Astrocyte of the cerebellum (primary cell): ENCODE measurements around the gene ADORA2A.

Experiments
- DNase-seq: peaks from one replicate; pipeline ENCODE4 v3.0.0-alpha.2; 2011; ENCODE audit warnings: low read depth
- H3K4me3 ChIP-seq: 2 replicates; pipeline ENCODE4 v1.5.1; 2011; ENCODE audit warnings: mild to moderate bottlenecking, low read depth, low read length, moderate library complexity
- in situ Hi-C: cut with HindIII; loops from 2 replicates; pipeline ENCODE4 v1.10.0; 2017; ENCODE audit warnings: low sequenced_read_pairs
- TF ChIP-seq, protein P1 (sequence below): IDR thresholded peaks from 2 replicates; pipeline ENCODE4 v1.5.1; 2012; ENCODE audit warnings: low read length, low read depth, moderate library complexity, mild to moderate bottlenecking; ENCODE audit errors: missing control alignments

Gene ADORA2A

GRCh38 chr22:24440270-24440717 lies 12.9 kb downstream of the ADORA2A start:
- in situ Hi-C loops, result loop anchor here (5.0 kb wide), 1 partner anchor 72 kb away; no protein-coding TSS in a partner anchor
- no peak overlapping the region for H3K4me3 ChIP-seq
- TF ChIP-seq, protein P1, sequence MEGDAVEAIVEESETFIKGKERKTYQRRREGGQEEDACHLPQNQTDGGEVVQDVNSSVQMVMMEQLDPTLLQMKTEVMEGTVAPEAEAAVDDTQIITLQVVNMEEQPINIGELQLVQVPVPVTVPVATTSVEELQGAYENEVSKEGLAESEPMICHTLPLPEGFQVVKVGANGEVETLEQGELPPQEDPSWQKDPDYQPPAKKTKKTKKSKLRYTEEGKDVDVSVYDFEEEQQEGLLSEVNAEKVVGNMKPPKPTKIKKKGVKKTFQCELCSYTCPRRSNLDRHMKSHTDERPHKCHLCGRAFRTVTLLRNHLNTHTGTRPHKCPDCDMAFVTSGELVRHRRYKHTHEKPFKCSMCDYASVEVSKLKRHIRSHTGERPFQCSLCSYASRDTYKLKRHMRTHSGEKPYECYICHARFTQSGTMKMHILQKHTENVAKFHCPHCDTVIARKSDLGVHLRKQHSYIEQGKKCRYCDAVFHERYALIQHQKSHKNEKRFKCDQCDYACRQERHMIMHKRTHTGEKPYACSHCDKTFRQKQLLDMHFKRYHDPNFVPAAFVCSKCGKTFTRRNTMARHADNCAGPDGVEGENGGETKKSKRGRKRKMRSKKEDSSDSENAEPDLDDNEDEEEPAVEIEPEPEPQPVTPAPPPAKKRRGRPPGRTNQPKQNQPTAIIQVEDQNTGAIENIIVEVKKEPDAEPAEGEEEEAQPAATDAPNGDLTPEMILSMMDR, result no peak
- no peak for DNase-seq

DNA sequence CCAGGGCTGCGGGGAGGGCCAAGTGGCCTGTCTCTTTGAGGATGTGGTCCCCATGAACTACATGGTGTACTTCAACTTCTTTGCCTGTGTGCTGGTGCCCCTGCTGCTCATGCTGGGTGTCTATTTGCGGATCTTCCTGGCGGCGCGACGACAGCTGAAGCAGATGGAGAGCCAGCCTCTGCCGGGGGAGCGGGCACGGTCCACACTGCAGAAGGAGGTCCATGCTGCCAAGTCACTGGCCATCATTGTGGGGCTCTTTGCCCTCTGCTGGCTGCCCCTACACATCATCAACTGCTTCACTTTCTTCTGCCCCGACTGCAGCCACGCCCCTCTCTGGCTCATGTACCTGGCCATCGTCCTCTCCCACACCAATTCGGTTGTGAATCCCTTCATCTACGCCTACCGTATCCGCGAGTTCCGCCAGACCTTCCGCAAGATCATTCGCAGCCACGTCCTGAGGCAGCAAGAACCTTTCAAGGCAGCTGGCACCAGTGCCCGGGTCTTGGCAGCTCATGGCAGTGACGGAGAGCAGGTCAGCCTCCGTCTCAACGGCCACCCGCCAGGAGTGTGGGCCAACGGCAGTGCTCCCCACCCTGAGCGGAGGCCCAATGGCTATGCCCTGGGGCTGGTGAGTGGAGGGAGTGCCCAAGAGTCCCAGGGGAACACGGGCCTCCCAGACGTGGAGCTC lies 13.5 kb downstream of the ADORA2A start:
- TF ChIP-seq, protein P1, result no peak
- no peak for DNase-seq
- no peak overlapping the region for H3K4me3 ChIP-seq
- in situ Hi-C loops, result loop anchor here (5.0 kb wide), 1 partner anchor 71 kb away; no protein-coding TSS in a partner anchor

- no peak overlapping the region for H3K4me3 ChIP-seq
- TF ChIP-seq, protein P1, result no peak
- in situ Hi-C loops, result loop anchor here (5.0 kb wide), 1 partner anchor 71 kb away; no protein-coding TSS in a partner anchor
- no peak for DNase-seq
Measured at GRCh38 chr22:24441406-24442351, 14.3 kb downstream of the ADORA2A start.

DNA sequence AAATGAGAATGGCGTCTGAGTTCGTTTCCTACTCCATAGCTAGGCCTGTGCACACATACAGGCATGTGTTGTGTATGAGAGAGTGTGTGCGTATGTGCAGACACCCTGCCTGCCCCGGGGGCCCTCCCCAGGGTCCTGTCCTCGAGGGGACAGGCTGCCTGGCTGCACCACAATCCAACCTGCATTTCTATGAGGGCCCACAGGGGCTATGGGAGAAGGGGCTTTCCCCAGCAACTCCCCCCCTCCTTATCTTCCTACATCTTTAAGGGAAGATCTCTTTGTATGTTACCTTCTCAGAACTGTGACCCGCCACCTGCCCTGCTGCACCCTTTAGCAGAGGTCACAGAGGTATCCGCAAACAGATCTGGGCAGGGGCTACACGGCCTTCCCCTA lies 14.9 kb downstream of the ADORA2A start:
- in situ Hi-C loops, result loop anchor here (5.0 kb wide), 1 partner anchor 70 kb away; no protein-coding TSS in a partner anchor
- TF ChIP-seq, protein P1, result no peak
- no peak for DNase-seq
- H3K4me3 ChIP-seq, result no peak overlapping the region

GRCh38 chr22:24443668-24444067 lies 16.3 kb downstream of the ADORA2A start:
- in situ Hi-C loops, result loop anchor here (5.0 kb wide), 1 partner anchor 69 kb away; no protein-coding TSS in a partner anchor
- TF ChIP-seq, protein P1, result no peak
- DNase-seq, result no peak
- no peak overlapping the region for H3K4me3 ChIP-seq

GRCh38 chr22:24444251-24444650 lies 16.9 kb downstream of the ADORA2A start:
- no peak overlapping the region for H3K4me3 ChIP-seq
- DNase-seq, result no peak
- in situ Hi-C loops, result loop anchor here (5.0 kb wide), 1 partner anchor 68 kb away; no protein-coding TSS in a partner anchor
- TF ChIP-seq, protein P1, result no peak
